Esophagus muscularis mucosa (tissue), 4 donors: Measurements from ENCODE around the gene USP34. TPM values are rescaled to one million over a fixed set of nuclear protein-coding genes. Genes with fewer than 3 reads are reported as not detected.

ENCODE experiments used
- DNase-seq: peaks from one replicate; pipeline ENCODE4 v3.0.0-alpha.2; 2017; ENCODE audit errors: extremely low spot score
- H3K27ac ChIP-seq, 4 donors: fragments of 200-600 bp; sonication (generic); replicated peaks in 1 of 4; 1 replicate in 3 of 4; 2 replicates in 1 of 4; pipeline ENCODE4 v1.5.1; 2016 to 2019; ENCODE audit warnings: mild to moderate bottlenecking in 1 of 4
- H3K27me3 ChIP-seq, 4 donors: fragments of 200-600 bp; sonication (generic); one replicate each; pipeline versions ENCODE4 v1.5.1 to v1.6.0; 2016 to 2019
- H3K36me3 ChIP-seq, 4 donors: fragments of 200-600 bp; sonication (generic); one replicate each; pipeline ENCODE4 v1.5.1; 2016 to 2019
- H3K4me1 ChIP-seq, 4 donors: fragments of 200-600 bp; sonication (generic); one replicate each; pipeline ENCODE4 v1.5.1; 2016 to 2019
- H3K4me3 ChIP-seq, 4 donors: fragments of 200-600 bp; sonication (generic); 1 replicate in 2 of 4; 2 replicates in 2 of 4; pipeline ENCODE4 v1.5.1; 2016 to 2019; ENCODE audit warnings: mild to moderate bottlenecking in 4 of 4, moderate library complexity in 1 of 4
- H3K9me3 ChIP-seq, 4 donors: fragments of 200-600 bp; sonication (generic); 1 replicate in 3 of 4; 2 replicates in 1 of 4; pipeline ENCODE4 v1.5.1; 2016 to 2019
- CTCF ChIP-seq, 3 experiments: fragments of 200-600 bp in 2 of 3; fragments of 450-650 bp in 1 of 3; sonication (generic) in 2 of 3; IDR thresholded peaks; one replicate each; pipeline ENCODE4 v1.5.1; 2017 to 2019; ENCODE audit warnings: antibody characterized with exemption in 3 of 3, mild to moderate bottlenecking in 2 of 3, moderate library complexity in 1 of 3
- EP300 ChIP-seq: sonication (generic); formaldehyde crosslinking; IDR thresholded peaks from one replicate; pipeline ENCODE4 v1.6.1; 2017; ENCODE audit warnings: antibody characterized with exemption
- POLR2A ChIP-seq: fragments of 450-650 bp; IDR thresholded peaks from one replicate; pipeline ENCODE4 v1.6.1; 2017; ENCODE audit warnings: antibody characterized with exemption, moderate library complexity, mild to moderate bottlenecking, low read depth
- POLR2AphosphoS5 ChIP-seq, 2 donors: sonication (generic); formaldehyde crosslinking; IDR thresholded peaks; one replicate each; pipeline ENCODE4 v1.6.1; 2017; ENCODE audit warnings: antibody characterized with exemption in 2 of 2
- WGBS: methylation state at CpG from one replicate; pipeline ENCODE4 v1.1.5; 2018; 5-methylcytosine and 5-hydroxymethylcytosine counted together
- intact Hi-C: fragments of 100-400 bp; cut with DNase I; formaldehyde crosslinking; loops from one replicate; pipeline ENCODE4 v1.15.1; 2023
- total RNA-seq, 4 donors: library from RNA; depleted of rRNA; stranded (reverse); fragments of >200 nt; gene quantifications; one replicate each; pipeline versions ENCODE4 v1.1.0 to v1.2.1, GENCODE V29; 2016

The USP34 gene
- total RNA-seq, 4 donors from 2014 or later, result 124 to 137 (median 129) TPM

GRCh38 chr2:61363580-61363979 is 107.3 kb downstream of the USP34 start:
- no peak for DNase-seq
- H3K4me3 ChIP-seq, result no peak overlapping the region
- peaks cover 8 to 43% (median 20%) of the 10 kb centered on the region in 4 donors for H3K36me3 ChIP-seq
- intact Hi-C loops, result no loop called here
- no peaks in the 10 kb centered on the region for H3K27me3 ChIP-seq
- WGBS, result 100% methylated on average over 2 of the region's 2 CpGs
- H3K9me3 ChIP-seq, result no peaks in the 10 kb centered on the region
- H3K4me1 ChIP-seq, result peaks cover 4 to 8% (median 6%) of the 10 kb centered on the region in 4 donors
- H3K27ac ChIP-seq, result no peak overlapping the region
- TF ChIP-seq EP300 (no peak), POLR2AphosphoS5 (IDR thresholded peaks at IDR 0.05) (no peak), CTCF (IDR thresholded peaks at IDR 0.05) (no peak), POLR2A (no peak)

GRCh38 chr2:61362873-61363272 is 108.0 kb downstream of the USP34 start:
- Histone ChIP-seq H3K27me3 (no peaks in the 10 kb centered on the region), H3K36me3 (peaks cover 8 to 38% (median 19%) of the 10 kb centered on the region in 4 donors), H3K9me3 (no peaks in the 10 kb centered on the region), H3K4me3 (no peak overlapping the region), H3K4me1 (peaks cover 7 to 15% (median 10%) of the 10 kb centered on the region in 4 donors), H3K27ac (no peak overlapping the region)
- WGBS, result 98% methylated on average over 1 of the region's 1 CpG
- intact Hi-C loops, result no loop called here
- no peak for DNase-seq
- no peak for TF ChIP-seq CTCF (IDR thresholded peaks at IDR 0.05)
- no peak for TF ChIP-seq POLR2A
- no peak for TF ChIP-seq EP300
- TF ChIP-seq POLR2AphosphoS5 (IDR thresholded peaks at IDR 0.05), result no peak

GRCh38 chr2:61361068-61361467 is 109.8 kb downstream of the USP34 start:
- H3K27me3 ChIP-seq, result no peaks in the 10 kb centered on the region
- no peak overlapping the region for H3K27ac ChIP-seq
- intact Hi-C loops, result no loop called here
- no peak overlapping the region for H3K4me3 ChIP-seq
- H3K9me3 ChIP-seq, result no peaks in the 10 kb centered on the region
- peaks cover 16 to 31% (median 21%) of the 10 kb centered on the region in 4 donors for H3K4me1 ChIP-seq
- no peak for TF ChIP-seq EP300
- no peak for TF ChIP-seq POLR2A
- no peak for TF ChIP-seq CTCF (IDR thresholded peaks at IDR 0.05)
- TF ChIP-seq POLR2AphosphoS5 (IDR thresholded peaks at IDR 0.05), result no peak
- WGBS, result 100% methylated on average over 1 of the region's 1 CpG
- peaks cover 3 to 23% (median 12%) of the 10 kb centered on the region in 4 donors for H3K36me3 ChIP-seq
- DNase-seq, result no peak

GRCh38 chr2:61359058-61359457 is 111.8 kb downstream of the USP34 start:
- no peaks in the 10 kb centered on the region for H3K27me3 ChIP-seq
- no peak for DNase-seq
- TF ChIP-seq EP300 (no peak), POLR2A (no peak), POLR2AphosphoS5 (IDR thresholded peaks at IDR 0.05) (no peak), CTCF (IDR thresholded peaks at IDR 0.05) (no peak)
- no peak overlapping the region for H3K27ac ChIP-seq
- peaks cover 0 to 25% (median 18%) of the 10 kb centered on the region in 4 donors for H3K36me3 ChIP-seq
- H3K4me3 ChIP-seq, result no peak overlapping the region
- intact Hi-C loops, result no loop called here
- peaks cover 0 to 9% (median 6%) of the 10 kb centered on the region in 4 donors for H3K9me3 ChIP-seq
- H3K4me1 ChIP-seq, result peaks cover 18 to 31% (median 23%) of the 10 kb centered on the region in 4 donors

- 84% methylated on average over 6 of the region's 6 CpGs for WGBS
- no peaks in the 10 kb centered on the region for H3K27me3 ChIP-seq
- no peak for DNase-seq
- H3K27ac ChIP-seq, result no peak overlapping the region
- H3K36me3 ChIP-seq, result peaks cover 2 to 23% (median 10%) of the 10 kb centered on the region in 4 donors
- no peak overlapping the region for H3K4me3 ChIP-seq
- H3K9me3 ChIP-seq, result peaks cover 0 to 16% (median 15%) of the 10 kb centered on the region in 4 donors
- TF ChIP-seq POLR2AphosphoS5 (IDR thresholded peaks at IDR 0.05), result no peak
- TF ChIP-seq CTCF (IDR thresholded peaks at IDR 0.05), result no peak
- intact Hi-C loops, result no loop called here
- peaks cover 18 to 31% (median 23%) of the 10 kb centered on the region in 4 donors for H3K4me1 ChIP-seq
Observed at GRCh38 chr2:61357681-61358080, 113.2 kb downstream of the USP34 start.
